ENCODE data around the gene TRAF2. TPM values are rescaled to one million over a fixed set of nuclear protein-coding genes. Genes with fewer than 3 reads are reported as not detected.

The TRAF2 gene
- total and polyA plus RNA-seq, 2 of the 13 experiments (the other 11 are each of a cell fraction or from before 2014, with no cell fraction given), result 12.4 to 13.6 TPM

- no peaks in the 10 kb centered on the region for H3K9me3 ChIP-seq (ENCODE audit: low read length)
- no TSS peak for BruUV-seq (replicated peaks)
- WGBS (ENCODE audit: low lambda C conversion rate), result 75% methylated on average over 21 of the region's 26 CpGs
- peaks cover 3 to 5% of the 10 kb centered on the region in 2 experiments; a peak in 2 of 5 replicates for H3K36me3 ChIP-seq (replicated peaks in 1 of 2; ENCODE audit: control insufficient read depth in 1 of 2, insufficient read depth in 2 of 2, low read length in 2 of 2)
- peak overlapping the region; percentile 17 for H3K9ac ChIP-seq (ENCODE audit: insufficient read depth, low read depth, low read length)
- H3K79me2 ChIP-seq (ENCODE audit: insufficient read depth, low read length), result peaks cover 15% of the 10 kb centered on the region
- no peaks in the 10 kb centered on the region for H3K27me3 ChIP-seq (ENCODE audit: control insufficient read depth in 1 of 2, insufficient read depth in 2 of 2, low read length in 2 of 2)
- ATAC-seq, result no peak
- H3K27ac ChIP-seq (ENCODE audit: extremely low read length, insufficient read depth, low read length), result peak overlapping the region; percentile 95
- CTCF ChIA-PET (ENCODE audit: low intra/inter-chr PET ratio, low total read pairs), result interaction anchor here (1.1 to 1.7 kb wide), 2 partner anchors 81 to 88 kb away, joined by 3 to 15 read pairs; no protein-coding TSS in a partner anchor
- H4K20me1 ChIP-seq (ENCODE audit: insufficient read depth, low read length), result no peaks in the 10 kb centered on the region
- FAIRE-seq, result no peak
- in situ Hi-C loops (cut with HindIII; ENCODE audit: extremely low pct_ligation_motif_present, low pct_unique_long_range_greater_than_20kb), result loop anchor here (5.0 kb wide), 1 partner anchor 85 kb away; the partner anchor contains the start of gene FUT7
- H3K4me2 ChIP-seq (ENCODE audit: low read depth, low read length), result peak overlapping the region; percentile 62
- no peak overlapping the region for H2AFZ ChIP-seq (ENCODE audit: low read length)
- H3K4me1 ChIP-seq (ENCODE audit: insufficient read depth, low read length), result peaks cover 59% of the 10 kb centered on the region
- intact Hi-C loops (cut with micrococcal nuclease; ENCODE audit: unreplicated experiment), result loop anchor here (2.0 kb wide), 1 partner anchor 46 kb away; the partner anchor contains the start of gene PAXX
- peak overlapping the region in 2 of 3 experiments; percentile 26 to 45; a peak in 4 of 6 replicates for H3K4me3 ChIP-seq (replicated peaks in 1 of 3; ENCODE audit: insufficient read depth in 1 of 3, low read depth in 2 of 3, low read length in 3 of 3)
- POLR2A ChIA-PET, result interaction anchor here (0.6 to 2.5 kb wide), 14 partner anchors 8 to 147 kb away, joined by 3 to 11 read pairs (median 6); partner anchors contain the start of genes CLIC3 and TRAF2
- no peak for DNase-seq (ENCODE audit: low spot score)
- TF ChIP-seq SRSF1 (optimal IDR thresholded peaks at IDR 0.05; ENCODE audit: low read depth, low read length), result no peak
- TF ChIP-seq ZKSCAN1 (IDR thresholded peaks at IDR 0.05; ENCODE audit: low read length), result peak; percentile 67
- TF ChIP-seq HNRNPLL (IDR thresholded peaks at IDR 0.05; ENCODE audit: low read depth, low read length, poor library complexity, severe bottlenecking), result peak; percentile 16
- TF ChIP-seq, protein P1, sequence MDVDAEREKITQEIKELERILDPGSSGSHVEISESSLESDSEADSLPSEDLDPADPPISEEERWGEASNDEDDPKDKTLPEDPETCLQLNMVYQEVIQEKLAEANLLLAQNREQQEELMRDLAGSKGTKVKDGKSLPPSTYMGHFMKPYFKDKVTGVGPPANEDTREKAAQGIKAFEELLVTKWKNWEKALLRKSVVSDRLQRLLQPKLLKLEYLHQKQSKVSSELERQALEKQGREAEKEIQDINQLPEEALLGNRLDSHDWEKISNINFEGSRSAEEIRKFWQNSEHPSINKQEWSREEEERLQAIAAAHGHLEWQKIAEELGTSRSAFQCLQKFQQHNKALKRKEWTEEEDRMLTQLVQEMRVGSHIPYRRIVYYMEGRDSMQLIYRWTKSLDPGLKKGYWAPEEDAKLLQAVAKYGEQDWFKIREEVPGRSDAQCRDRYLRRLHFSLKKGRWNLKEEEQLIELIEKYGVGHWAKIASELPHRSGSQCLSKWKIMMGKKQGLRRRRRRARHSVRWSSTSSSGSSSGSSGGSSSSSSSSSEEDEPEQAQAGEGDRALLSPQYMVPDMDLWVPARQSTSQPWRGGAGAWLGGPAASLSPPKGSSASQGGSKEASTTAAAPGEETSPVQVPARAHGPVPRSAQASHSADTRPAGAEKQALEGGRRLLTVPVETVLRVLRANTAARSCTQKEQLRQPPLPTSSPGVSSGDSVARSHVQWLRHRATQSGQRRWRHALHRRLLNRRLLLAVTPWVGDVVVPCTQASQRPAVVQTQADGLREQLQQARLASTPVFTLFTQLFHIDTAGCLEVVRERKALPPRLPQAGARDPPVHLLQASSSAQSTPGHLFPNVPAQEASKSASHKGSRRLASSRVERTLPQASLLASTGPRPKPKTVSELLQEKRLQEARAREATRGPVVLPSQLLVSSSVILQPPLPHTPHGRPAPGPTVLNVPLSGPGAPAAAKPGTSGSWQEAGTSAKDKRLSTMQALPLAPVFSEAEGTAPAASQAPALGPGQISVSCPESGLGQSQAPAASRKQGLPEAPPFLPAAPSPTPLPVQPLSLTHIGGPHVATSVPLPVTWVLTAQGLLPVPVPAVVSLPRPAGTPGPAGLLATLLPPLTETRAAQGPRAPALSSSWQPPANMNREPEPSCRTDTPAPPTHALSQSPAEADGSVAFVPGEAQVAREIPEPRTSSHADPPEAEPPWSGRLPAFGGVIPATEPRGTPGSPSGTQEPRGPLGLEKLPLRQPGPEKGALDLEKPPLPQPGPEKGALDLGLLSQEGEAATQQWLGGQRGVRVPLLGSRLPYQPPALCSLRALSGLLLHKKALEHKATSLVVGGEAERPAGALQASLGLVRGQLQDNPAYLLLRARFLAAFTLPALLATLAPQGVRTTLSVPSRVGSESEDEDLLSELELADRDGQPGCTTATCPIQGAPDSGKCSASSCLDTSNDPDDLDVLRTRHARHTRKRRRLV (CRISPR knock-in tag; IDR thresholded peaks at IDR 0.05), result 0 out of 2 replicates have a peak, but pooled peaks have one; percentile 13
- peak; percentile 43 for TF ChIP-seq IKZF4 (CRISPR knock-in tag; IDR thresholded peaks at IDR 0.05; ENCODE audit: borderline replicate concordance, low read depth, not compliant biosample characterization)
- peak; percentile 74; the same call in 1 of the 2 replicates for TF ChIP-seq HNRNPL (IDR thresholded peaks at IDR 0.05; ENCODE audit: low read depth, low read length)
- TF ChIP-seq MZF1 (CRISPR knock-in tag; IDR thresholded peaks at IDR 0.05; ENCODE audit: borderline replicate concordance), result no peak
- TF ChIP-seq ZNF18 (CRISPR knock-in tag; IDR thresholded peaks at IDR 0.05; ENCODE audit: insufficient replicate concordance), result peak; percentile 20
- no peak for TF ChIP-seq DZIP1 (CRISPR knock-in tag; IDR thresholded peaks at IDR 0.05)
- TF ChIP-seq CREBL2 (CRISPR knock-in tag; IDR thresholded peaks at IDR 0.05; ENCODE audit: borderline replicate concordance), result 0 out of 2 replicates have a peak, but pooled peaks have one; percentile 46
These were observed 60.9 kb downstream of the TRAF2 start for GRCh38 chr9:136947028-136947891.
